ENCODE data around the gene DRD4. TPM values are rescaled to one million over a fixed set of nuclear protein-coding genes. Genes with fewer than 3 reads are reported as not detected.
A peak's percentile ranks its signal among the peaks of the same experiment; 100 is the strongest.

The DRD4 gene
- total and polyA plus RNA-seq, 9 of the 15 experiments (the other 6 are each of a cell fraction or from before 2014, with no cell fraction given), result 0.04 to 0.95 (median 0.21) TPM; not detected in 5

DNA sequence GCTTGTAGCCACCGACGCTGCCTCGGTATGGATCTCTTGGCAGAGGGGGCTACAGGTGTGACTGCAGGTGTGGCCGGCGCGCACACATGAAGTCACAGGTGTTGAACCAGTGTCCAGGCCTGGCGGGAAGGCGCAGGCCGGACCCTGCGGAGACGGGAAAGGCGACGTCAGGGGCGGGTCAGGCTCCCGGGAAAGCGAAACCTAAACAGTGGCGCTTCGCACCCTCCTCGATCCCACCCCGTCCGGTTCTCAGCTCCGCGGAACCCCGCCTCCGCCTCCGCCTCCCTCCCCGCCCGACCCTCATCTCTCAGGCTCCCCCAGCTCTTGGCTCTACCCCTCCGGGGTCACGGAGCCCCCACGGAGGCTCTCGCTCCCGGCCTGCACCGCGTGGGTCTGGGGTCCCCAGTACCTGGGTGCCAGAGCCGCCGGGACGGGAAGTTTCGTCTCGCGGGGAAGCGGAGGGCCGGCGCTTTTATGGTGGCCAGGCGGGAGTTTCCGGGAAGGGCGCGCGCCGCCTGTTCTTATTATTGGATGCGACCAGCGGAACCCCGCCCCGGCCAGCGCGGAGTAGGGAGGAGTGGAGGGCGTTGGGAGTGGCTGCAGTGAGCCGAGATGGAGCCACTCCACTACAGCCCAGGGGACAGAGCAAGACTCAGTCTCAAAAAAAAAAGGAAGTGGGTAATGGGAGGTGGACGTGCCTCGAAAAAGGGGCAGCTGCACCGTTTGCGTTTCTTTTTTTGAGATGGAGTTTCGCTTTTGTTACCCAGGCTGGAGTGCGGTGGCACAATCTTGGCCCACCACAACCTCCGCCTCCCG, 21.4 kb upstream of the DRD4 start, which contains the start of gene IRF7 (continued):
- TF ChIP-seq E2F6 (IDR thresholded peaks at IDR 0.05; ENCODE audit: borderline replicate concordance in 1 of 2, extremely low read depth in 1 of 2, insufficient read depth in 1 of 2, insufficient read length in 1 of 2, low read depth in 1 of 2, low read length in 1 of 2, poor library complexity in 1 of 2, severe bottlenecking in 1 of 2) (peak; percentile 40 to 69), HNRNPUL1 (IDR thresholded peaks at IDR 0.05; ENCODE audit: low read length) (no peak), GATAD2A (IDR thresholded peaks at IDR 0.05) (no peak), THAP7 (CRISPR knock-in tag; IDR thresholded peaks at IDR 0.05) (no peak), ZFP30 (CRISPR knock-in tag; IDR thresholded peaks at IDR 0.05; ENCODE audit: borderline replicate concordance) (no peak), NR2C1 (IDR thresholded peaks at IDR 0.05) (no peak), NR2C1 (tag; IDR thresholded peaks at IDR 0.05) (no peak), THRAP3 (IDR thresholded peaks at IDR 0.05; ENCODE audit: borderline replicate concordance) (no peak), SNRNP70 (optimal IDR thresholded peaks at IDR 0.05; ENCODE audit: low read depth, low read length) (no peak), MED1 (CRISPR knock-in tag; IDR thresholded peaks at IDR 0.05; ENCODE audit: borderline replicate concordance) (no peak), ZBTB8A (IDR thresholded peaks at IDR 0.05; ENCODE audit: partially characterized antibody) (no peak), JUND (IDR thresholded peaks at IDR 0.05; ENCODE audit: borderline replicate concordance, low read depth, low read length) (no peak), JUND (tag; IDR thresholded peaks at IDR 0.05; ENCODE audit: borderline replicate concordance, low read depth, low read length) (no peak), ADNP (tag; IDR thresholded peaks at IDR 0.05) (no peak), CC2D1A (IDR thresholded peaks at IDR 0.05) (no peak), ZNF217 (CRISPR knock-in tag; IDR thresholded peaks at IDR 0.05) (no peak), NR1H2 (CRISPR knock-in tag; IDR thresholded peaks at IDR 0.05) (no peak)
- TF ChIP-seq, protein P1, sequence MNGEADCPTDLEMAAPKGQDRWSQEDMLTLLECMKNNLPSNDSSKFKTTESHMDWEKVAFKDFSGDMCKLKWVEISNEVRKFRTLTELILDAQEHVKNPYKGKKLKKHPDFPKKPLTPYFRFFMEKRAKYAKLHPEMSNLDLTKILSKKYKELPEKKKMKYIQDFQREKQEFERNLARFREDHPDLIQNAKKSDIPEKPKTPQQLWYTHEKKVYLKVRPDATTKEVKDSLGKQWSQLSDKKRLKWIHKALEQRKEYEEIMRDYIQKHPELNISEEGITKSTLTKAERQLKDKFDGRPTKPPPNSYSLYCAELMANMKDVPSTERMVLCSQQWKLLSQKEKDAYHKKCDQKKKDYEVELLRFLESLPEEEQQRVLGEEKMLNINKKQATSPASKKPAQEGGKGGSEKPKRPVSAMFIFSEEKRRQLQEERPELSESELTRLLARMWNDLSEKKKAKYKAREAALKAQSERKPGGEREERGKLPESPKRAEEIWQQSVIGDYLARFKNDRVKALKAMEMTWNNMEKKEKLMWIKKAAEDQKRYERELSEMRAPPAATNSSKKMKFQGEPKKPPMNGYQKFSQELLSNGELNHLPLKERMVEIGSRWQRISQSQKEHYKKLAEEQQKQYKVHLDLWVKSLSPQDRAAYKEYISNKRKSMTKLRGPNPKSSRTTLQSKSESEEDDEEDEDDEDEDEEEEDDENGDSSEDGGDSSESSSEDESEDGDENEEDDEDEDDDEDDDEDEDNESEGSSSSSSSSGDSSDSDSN (IDR thresholded peaks at IDR 0.05; ENCODE audit: borderline replicate concordance in 1 of 2, low read depth in 2 of 2, low read length in 2 of 2), result no peak
- TF ChIP-seq, protein P2, sequence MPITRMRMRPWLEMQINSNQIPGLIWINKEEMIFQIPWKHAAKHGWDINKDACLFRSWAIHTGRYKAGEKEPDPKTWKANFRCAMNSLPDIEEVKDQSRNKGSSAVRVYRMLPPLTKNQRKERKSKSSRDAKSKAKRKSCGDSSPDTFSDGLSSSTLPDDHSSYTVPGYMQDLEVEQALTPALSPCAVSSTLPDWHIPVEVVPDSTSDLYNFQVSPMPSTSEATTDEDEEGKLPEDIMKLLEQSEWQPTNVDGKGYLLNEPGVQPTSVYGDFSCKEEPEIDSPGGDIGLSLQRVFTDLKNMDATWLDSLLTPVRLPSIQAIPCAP (CRISPR knock-in tag; IDR thresholded peaks at IDR 0.05; ENCODE audit: borderline replicate concordance), result no peak
- TF ChIP-seq, protein P3, sequence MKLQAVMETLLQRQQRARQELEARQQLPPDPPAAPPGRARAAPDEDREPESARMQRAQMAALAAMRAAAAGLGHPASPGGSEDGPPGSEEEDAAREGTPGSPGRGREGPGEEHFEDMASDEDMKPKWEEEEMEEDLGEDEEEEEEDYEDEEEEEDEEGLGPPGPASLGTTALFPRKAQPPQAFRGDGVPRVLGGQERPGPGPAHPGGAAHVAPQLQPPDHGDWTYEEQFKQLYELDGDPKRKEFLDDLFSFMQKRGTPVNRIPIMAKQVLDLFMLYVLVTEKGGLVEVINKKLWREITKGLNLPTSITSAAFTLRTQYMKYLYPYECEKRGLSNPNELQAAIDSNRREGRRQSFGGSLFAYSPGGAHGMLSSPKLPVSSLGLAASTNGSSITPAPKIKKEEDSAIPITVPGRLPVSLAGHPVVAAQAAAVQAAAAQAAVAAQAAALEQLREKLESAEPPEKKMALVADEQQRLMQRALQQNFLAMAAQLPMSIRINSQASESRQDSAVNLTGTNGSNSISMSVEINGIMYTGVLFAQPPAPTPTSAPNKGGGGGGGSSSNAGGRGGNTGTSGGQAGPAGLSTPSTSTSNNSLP (IDR thresholded peaks at IDR 0.05; ENCODE audit: borderline replicate concordance, low read depth, low read length), result no peak
- TF ChIP-seq, protein P4, sequence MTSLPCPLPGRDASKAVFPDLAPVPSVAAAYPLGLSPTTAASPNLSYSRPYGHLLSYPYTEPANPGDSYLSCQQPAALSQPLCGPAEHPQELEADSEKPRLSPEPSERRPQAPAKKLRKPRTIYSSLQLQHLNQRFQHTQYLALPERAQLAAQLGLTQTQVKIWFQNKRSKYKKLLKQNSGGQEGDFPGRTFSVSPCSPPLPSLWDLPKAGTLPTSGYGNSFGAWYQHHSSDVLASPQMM (CRISPR knock-in tag; IDR thresholded peaks at IDR 0.05), result no peak
